Measurements from ENCODE around the gene VWA3A. TPM values are rescaled to one million over a fixed set of nuclear protein-coding genes. Genes with fewer than 3 reads are reported as not detected.
"Not testable (repeated sequence)": the region's sequence is repeated elsewhere in the genome, so short reads cannot be mapped to it uniquely, and the experiment has no call there.

VWA3A gene, protein sequence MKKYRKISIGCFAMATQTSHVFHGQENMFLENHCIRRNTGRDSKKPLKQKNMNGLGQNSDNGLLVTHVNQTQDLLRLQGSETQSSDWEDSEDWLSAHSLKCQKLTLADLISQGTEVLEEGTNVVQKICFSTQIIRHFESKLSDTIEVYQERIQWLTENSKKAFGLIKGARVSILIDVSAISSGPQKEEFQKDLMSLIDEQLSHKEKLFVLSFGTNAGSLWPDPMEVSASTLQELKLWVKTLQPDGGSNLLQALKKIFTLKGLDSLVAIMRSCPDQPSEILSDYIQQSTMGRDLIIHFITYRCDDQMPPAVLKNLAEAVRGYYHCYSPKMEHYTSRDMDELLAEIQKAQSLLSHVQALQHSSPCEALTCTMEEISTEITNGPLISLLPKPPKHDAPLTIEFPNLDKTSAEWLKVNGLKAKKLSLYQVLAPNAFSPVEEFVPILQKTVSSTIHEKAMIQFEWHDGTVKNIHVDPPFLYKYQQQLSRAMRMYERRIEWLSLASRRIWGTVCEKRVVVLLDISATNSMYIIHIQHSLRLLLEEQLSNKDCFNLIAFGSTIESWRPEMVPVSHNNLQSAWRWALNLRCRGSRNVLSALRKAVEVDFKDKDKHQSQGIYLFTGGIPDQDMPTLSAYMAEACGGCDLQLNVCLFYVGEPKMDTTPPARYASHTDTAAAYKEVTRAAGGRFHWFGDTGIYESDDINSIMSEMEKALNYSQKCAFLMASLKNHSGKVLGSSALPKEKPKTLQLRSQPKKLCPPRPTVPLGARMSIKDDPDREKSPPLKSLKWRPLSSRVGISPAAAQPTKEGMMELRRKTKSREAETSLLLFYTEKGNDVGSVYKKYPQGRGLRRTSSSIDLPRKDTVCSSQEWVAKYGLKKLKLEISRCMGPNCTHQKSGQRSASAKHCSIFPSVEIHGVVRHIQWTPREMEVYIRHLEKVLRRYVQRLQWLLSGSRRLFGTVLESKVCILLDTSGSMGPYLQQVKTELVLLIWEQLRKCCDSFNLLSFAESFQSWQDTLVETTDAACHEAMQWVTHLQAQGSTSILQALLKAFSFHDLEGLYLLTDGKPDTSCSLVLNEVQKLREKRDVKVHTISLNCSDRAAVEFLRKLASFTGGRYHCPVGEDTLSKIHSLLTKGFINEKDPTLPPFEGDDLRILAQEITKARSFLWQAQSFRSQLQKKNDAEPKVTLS
- total RNA-seq (2014; rRNA removed; shearing (Covaris generic)), result not detected in 2 replicates
- polyA plus RNA-seq (2016; fragmentation: Nextera tagmentation; extraction: Ambion mirVana), result not detected in 2 replicates

DNA sequence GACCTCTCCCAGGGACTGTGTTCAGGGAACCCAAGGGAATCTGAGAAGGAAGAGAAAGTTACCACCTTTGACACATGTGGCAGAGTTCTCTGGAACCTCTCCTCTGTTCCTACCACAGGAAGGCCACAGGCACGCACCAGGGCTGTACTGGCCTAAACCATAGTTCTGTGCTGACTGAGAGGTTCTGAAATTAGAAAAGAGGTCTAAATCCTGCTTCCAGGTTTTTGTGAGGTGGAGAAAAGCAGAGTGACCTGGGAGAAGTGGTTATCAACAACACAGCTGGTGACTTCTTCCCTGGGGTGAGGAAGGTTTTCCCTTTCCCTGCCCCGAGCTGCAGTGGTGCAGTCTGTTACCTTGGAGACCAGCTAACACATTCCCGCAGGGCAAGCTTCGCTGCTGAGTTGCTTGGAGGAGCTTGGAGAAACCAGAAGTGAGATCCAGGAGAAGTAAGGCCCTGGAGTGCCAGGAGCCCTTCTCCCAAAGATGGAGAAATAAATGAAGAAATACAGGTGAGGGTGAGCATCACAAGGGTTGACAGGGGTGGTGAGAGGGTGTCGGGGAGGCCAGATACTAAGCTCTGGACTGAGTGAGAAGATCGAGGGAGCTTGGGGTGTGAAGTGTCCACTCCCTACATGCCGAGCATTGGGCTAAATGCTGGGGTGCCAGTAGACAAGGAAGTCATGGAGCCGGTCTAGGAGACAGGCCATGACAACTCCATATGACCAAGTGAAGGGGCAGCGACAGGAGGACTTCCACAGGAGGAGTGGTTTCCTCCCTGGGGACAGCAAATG, at the start of gene VWA3A:
Gene VWA3A, plus strand, starts transcription at position 399 of the 791 bp plus-strand sequence. Its CDS starts 97 bp downstream, at position 496.
- Histone ChIP-seq H2AFZ (no peak within 1 kb of the TSS), H3K9ac (no peak within 1 kb of the TSS), H3K27ac (no peak within 1 kb of the TSS), H3K27me3 (replicated peaks; ENCODE audit: insufficient read depth) (0 out of 2 replicates have a peak, but pooled peaks cover 4% of the 10 kb centered on the region), H4K20me1 (ENCODE audit: insufficient read depth) (no peaks in the 10 kb centered on the region), H3K4me3 (no peak within 1 kb of the TSS), H3F3A (ENCODE audit: insufficient read depth) (no peaks in the 10 kb centered on the region), H3K4me1 (ENCODE audit: insufficient read depth) (no peaks in the 10 kb centered on the region), H3K4me2 (ENCODE audit: unreplicated experiment) (no peak within 1 kb of the TSS), H3K36me3 (ENCODE audit: low read depth) (no peaks in the 10 kb centered on the region), H3K9me2 (ENCODE audit: insufficient read depth) (no peaks in the 10 kb centered on the region), H3K9me3 (ENCODE audit: low read depth) (no peaks in the 10 kb centered on the region), H3K79me2 (ENCODE audit: insufficient read depth) (no peaks in the 10 kb centered on the region)
- WGBS, 2 experiments (ENCODE audit: low coverage in 1 of 2, low lambda C conversion rate in 2 of 2, missing lambda C conversion rate in 2 of 2), result 51 to 54% methylated on average over 9 of the region's 9 CpGs
- DNase-seq, result peak; percentile 46
- in situ Hi-C loops (cut with MboI), result no loop called here
- TF ChIP-seq EZH2phosphoT487 (IDR thresholded peaks at IDR 0.05; ENCODE audit: insufficient read depth, low read depth), result no peak
- no peak for TF ChIP-seq EZH2 (IDR thresholded peaks at IDR 0.05; ENCODE audit: insufficient read depth, poor library complexity, severe bottlenecking)

DNA sequence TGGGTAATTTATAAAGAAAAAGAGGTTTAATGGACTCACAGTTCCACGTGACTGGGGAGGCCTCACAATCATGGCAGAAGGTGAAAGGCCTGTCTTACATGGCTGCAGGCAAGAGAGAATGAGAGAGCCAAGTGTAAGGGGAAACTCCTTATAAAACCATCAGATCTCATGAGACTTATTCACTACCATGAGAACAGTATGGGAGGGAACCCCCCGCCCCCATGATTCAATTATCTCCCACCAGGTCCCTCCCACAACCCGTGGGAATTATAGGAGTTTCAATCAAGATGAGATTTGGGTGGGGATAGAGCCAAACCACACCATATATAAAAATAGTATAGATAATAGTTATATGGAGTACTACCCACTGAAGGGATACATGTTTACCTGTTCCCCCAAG, 48.5 kb upstream of the VWA3A start:
- WGBS, 2 experiments (ENCODE audit: low coverage in 1 of 2, low lambda C conversion rate in 2 of 2, missing lambda C conversion rate in 2 of 2), result 80 to 81% methylated on average over 3 of the region's 3 CpGs
- H3K9ac ChIP-seq; H3K4me1 ChIP-seq (ENCODE audit: insufficient read depth); H3F3A ChIP-seq (ENCODE audit: insufficient read depth); H3K9me2 ChIP-seq (ENCODE audit: insufficient read depth); H3K4me3 ChIP-seq; DNase-seq; in situ Hi-C loops (cut with MboI); H3K36me3 ChIP-seq (ENCODE audit: low read depth); H3K9me3 ChIP-seq (ENCODE audit: low read depth); H4K20me1 ChIP-seq (ENCODE audit: insufficient read depth); H3K27ac ChIP-seq; H3K4me2 ChIP-seq (ENCODE audit: unreplicated experiment); H2AFZ ChIP-seq; H3K27me3 ChIP-seq (replicated peaks; ENCODE audit: insufficient read depth): not testable (repeated sequence)
- peaks cover 81% of the 10 kb centered on the region for H3K79me2 ChIP-seq (ENCODE audit: insufficient read depth)

DNA sequence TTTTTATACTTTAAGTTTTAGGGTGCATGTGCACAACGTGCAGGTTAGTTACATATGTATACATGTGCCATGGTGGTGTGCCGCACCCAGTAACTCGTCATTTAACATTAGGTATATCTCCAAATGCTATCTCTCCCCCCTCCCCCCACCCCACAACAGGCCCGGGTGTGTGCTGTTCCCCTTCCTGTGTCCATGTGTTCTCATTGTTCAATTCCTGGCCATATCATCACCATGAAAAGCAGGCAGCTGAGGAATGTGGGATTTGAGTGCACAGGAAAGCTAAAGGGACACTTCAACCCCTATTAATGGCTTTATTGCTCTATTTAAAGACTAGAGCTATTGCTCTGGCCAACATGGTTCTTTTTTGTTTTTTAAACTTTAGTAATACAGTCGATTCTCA, 46.5 kb upstream of the VWA3A start:
- H3K9ac ChIP-seq, result not testable (repeated sequence)
- 60 to 61% methylated on average over 5 of the region's 5 CpGs for WGBS, 2 experiments (ENCODE audit: low coverage in 1 of 2, low lambda C conversion rate in 2 of 2, missing lambda C conversion rate in 2 of 2)

DNA sequence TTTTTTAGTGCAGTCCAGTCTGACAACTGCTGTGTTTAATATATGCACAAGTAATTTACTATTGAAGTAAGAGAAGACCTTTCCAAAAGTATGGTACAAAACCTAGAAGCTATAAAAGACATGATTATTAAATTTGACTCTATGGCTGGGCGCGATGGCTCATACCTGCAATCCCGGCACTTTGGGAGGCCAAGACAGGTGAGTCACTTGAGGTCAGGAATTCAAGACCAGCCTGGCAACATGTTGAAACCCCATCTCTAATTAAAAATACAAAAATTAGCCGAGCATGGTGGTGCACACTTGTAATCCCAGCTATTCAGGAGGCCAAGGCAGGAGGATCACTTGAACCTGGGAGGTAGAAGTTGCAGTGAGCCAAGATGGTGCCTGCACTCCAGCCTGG, 41.4 kb upstream of the VWA3A start:
- Histone ChIP-seq H3F3A (ENCODE audit: insufficient read depth) (no peaks in the 10 kb centered on the region), H4K20me1 (ENCODE audit: insufficient read depth) (no peaks in the 10 kb centered on the region), H3K4me2 (ENCODE audit: unreplicated experiment) (no peak overlapping the region), H3K4me3 (no peak overlapping the region), H3K4me1 (ENCODE audit: insufficient read depth) (no peaks in the 10 kb centered on the region), H2AFZ (no peak overlapping the region), H3K36me3 (ENCODE audit: low read depth) (no peaks in the 10 kb centered on the region), H3K9ac (no peak overlapping the region), H3K9me2 (ENCODE audit: insufficient read depth) (no peaks in the 10 kb centered on the region), H3K27ac (no peak overlapping the region), H3K79me2 (ENCODE audit: insufficient read depth) (peaks cover 88% of the 10 kb centered on the region), H3K27me3 (replicated peaks; ENCODE audit: insufficient read depth) (no peaks in the 10 kb centered on the region), H3K9me3 (ENCODE audit: low read depth) (no peaks in the 10 kb centered on the region)
- in situ Hi-C loops (cut with MboI), result no loop called here
- WGBS, 2 experiments (ENCODE audit: low coverage in 1 of 2, low lambda C conversion rate in 2 of 2, missing lambda C conversion rate in 2 of 2), result 94 to 98% methylated on average over 4 of the region's 4 CpGs
- no peak for DNase-seq
- TF ChIP-seq EZH2phosphoT487 (IDR thresholded peaks at IDR 0.05; ENCODE audit: insufficient read depth, low read depth) (no peak), EZH2 (IDR thresholded peaks at IDR 0.05; ENCODE audit: insufficient read depth, poor library complexity, severe bottlenecking) (no peak)

More for the DNA sequence above, 46.5 kb upstream of the VWA3A start:
- in situ Hi-C loops (cut with MboI); H3K36me3 ChIP-seq (ENCODE audit: low read depth); H3F3A ChIP-seq (ENCODE audit: insufficient read depth); H3K27me3 ChIP-seq (replicated peaks; ENCODE audit: insufficient read depth); H3K4me2 ChIP-seq (ENCODE audit: unreplicated experiment); H3K27ac ChIP-seq; H4K20me1 ChIP-seq (ENCODE audit: insufficient read depth); H3K4me3 ChIP-seq; H3K4me1 ChIP-seq (ENCODE audit: insufficient read depth); DNase-seq; H3K9me2 ChIP-seq (ENCODE audit: insufficient read depth); H3K9me3 ChIP-seq (ENCODE audit: low read depth); H2AFZ ChIP-seq: not testable (repeated sequence)
- peaks cover 85% of the 10 kb centered on the region for H3K79me2 ChIP-seq (ENCODE audit: insufficient read depth)
